ENCODE data around the gene COL15A1. TPM values are rescaled to one million over a fixed set of nuclear protein-coding genes. Genes with fewer than 3 reads are reported as not detected.

COL15A1 gene
- total RNA-seq, 1 donor from 2014 or later: 15.0 TPM

DNA sequence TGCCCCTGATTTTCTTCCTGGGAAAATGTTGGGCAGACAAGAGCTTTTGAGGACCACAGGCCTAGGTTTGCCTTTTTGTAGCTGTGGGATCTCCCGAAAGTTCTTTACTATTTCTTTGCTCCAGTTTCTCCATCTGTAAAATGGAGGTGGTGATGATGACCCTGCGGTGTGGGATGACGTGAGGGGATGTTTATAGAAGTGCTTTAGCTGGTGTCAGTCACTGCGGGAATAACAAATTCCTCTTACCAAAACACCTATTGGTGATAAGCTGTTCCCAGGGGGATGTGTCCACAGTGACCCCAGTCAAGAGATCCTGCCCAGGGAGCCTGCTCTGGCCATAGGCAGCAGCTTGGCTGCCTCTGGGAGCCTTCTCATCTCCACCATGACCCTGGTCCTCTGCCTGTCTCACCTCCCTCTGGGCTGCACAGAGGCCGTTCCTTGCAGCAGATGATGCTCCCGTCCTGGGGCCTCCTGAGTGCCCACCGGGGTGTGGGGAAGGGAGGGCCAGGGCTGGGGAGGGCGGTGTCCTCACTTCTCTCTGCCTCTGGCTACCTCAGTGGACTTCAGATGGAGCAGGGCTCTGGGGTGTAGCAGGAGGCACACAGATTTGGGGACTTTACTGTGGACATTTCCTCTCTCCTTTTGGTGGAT is 77.2 kb downstream of the COL15A1 start:
- Histone ChIP-seq H3K27ac (peak overlapping the region; percentile 75), H3K36me3 (no peaks in the 10 kb centered on the region), H3K4me3 (no peak overlapping the region), H3K4me1 (no peaks in the 10 kb centered on the region), H3K9me3 (no peaks in the 10 kb centered on the region), H3K27me3 (no peaks in the 10 kb centered on the region)
- peak in 1 of 2 donors; percentile 76 for DNase-seq (ENCODE audit: extremely low spot score in 2 of 2)
- no peak for TF ChIP-seq POLR2AphosphoS5 (IDR thresholded peaks at IDR 0.05; ENCODE audit: insufficient read depth in 1 of 2, low read depth in 1 of 2)
- intact Hi-C loops (cut with DNase I): no loop called here

DNA sequence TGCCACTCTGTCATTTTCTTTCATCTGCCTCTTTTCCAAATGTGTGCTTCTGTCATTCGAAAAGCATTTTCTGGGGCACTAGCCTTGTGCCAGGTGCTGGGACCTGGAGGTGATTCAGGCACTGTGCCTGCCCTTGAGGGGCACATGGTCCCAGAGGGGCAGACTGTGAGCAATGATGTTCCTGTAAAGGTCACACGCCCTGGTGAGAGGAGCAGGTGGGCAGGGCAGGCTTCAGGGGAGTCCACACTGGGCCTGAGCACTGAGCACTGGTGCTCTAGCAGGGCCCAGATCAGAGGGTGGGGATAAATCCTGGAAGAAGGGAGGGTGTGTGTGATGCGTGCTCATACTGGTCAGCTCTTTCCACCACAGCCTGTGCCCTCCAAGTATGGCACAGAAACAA is 77.8 kb downstream of the COL15A1 start:
- peak in 1 of 2 donors; percentile 74 for DNase-seq (ENCODE audit: extremely low spot score in 2 of 2)
- intact Hi-C loops (cut with DNase I): no loop called here
- H3K4me3 ChIP-seq: no peak overlapping the region
- H3K4me1 ChIP-seq: no peaks in the 10 kb centered on the region
- H3K9me3 ChIP-seq: no peaks in the 10 kb centered on the region
- H3K27me3 ChIP-seq: no peaks in the 10 kb centered on the region
- no peak overlapping the region for H3K27ac ChIP-seq
- TF ChIP-seq, protein P1, sequence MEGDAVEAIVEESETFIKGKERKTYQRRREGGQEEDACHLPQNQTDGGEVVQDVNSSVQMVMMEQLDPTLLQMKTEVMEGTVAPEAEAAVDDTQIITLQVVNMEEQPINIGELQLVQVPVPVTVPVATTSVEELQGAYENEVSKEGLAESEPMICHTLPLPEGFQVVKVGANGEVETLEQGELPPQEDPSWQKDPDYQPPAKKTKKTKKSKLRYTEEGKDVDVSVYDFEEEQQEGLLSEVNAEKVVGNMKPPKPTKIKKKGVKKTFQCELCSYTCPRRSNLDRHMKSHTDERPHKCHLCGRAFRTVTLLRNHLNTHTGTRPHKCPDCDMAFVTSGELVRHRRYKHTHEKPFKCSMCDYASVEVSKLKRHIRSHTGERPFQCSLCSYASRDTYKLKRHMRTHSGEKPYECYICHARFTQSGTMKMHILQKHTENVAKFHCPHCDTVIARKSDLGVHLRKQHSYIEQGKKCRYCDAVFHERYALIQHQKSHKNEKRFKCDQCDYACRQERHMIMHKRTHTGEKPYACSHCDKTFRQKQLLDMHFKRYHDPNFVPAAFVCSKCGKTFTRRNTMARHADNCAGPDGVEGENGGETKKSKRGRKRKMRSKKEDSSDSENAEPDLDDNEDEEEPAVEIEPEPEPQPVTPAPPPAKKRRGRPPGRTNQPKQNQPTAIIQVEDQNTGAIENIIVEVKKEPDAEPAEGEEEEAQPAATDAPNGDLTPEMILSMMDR (IDR thresholded peaks at IDR 0.05): no peak
- no peak for TF ChIP-seq POLR2AphosphoS5 (IDR thresholded peaks at IDR 0.05; ENCODE audit: insufficient read depth in 1 of 2, low read depth in 1 of 2)
- no peak for TF ChIP-seq POLR2A (IDR thresholded peaks at IDR 0.05)
- peaks cover 0 to 3% of the 10 kb centered on the region in 2 donors for H3K36me3 ChIP-seq

DNA sequence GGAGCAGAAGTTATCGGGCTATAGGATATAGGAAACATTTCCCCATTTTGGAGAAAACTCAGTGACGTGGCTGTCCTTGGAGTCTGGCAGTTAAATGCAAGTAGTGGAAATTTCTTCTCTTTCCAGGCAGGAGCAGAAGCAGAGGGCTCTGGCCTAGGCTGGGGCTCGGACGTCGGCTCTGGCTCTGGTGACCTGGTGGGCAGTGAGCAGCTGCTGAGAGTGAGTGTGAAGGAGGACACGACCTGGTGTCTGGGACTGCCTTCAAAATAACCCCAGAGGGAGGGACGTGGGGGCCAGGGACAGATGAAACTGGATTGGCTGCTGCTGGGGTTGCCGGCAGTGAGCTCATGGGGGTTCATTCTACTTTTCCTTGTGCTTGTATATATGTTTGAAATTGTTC is 79.5 kb downstream of the COL15A1 start:
- TF ChIP-seq POLR2A (IDR thresholded peaks at IDR 0.05) (no peak), POLR2AphosphoS5 (IDR thresholded peaks at IDR 0.05; ENCODE audit: insufficient read depth in 1 of 2, low read depth in 1 of 2) (no peak)
- TF ChIP-seq, protein P1 (IDR thresholded peaks at IDR 0.05): no peak
- H3K27me3 ChIP-seq: no peaks in the 10 kb centered on the region
- no peak for DNase-seq (ENCODE audit: extremely low spot score in 2 of 2)
- H3K27ac ChIP-seq: no peak overlapping the region
- peaks cover 0 to 3% of the 10 kb centered on the region in 2 donors for H3K36me3 ChIP-seq
- H3K4me1 ChIP-seq: no peaks in the 10 kb centered on the region
- H3K9me3 ChIP-seq: no peaks in the 10 kb centered on the region
- intact Hi-C loops (cut with DNase I): no loop called here
- H3K4me3 ChIP-seq: no peak overlapping the region

DNA sequence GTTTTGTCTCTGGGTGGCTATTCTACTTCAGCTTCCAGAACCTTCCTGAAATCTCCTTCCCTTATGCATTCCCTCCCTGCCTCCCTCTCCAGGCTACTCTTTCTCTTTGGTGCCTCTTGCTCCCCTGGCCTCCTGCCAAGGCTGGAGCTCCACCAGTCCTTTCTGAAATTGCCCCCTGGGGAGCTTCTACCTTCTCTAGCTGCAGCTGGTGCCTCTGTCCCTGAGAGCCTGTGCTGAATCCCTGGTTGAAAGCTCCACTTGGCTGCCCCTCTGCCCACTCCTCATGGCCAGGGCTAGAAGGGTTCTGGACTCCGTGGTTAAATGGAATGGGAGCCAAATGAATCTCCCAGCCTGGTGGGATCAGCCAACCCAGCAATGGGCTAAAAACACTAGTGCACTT is 80.1 kb downstream of the COL15A1 start:
- Histone ChIP-seq H3K27me3 (no peaks in the 10 kb centered on the region), H3K9me3 (no peaks in the 10 kb centered on the region), H3K4me3 (no peak overlapping the region), H3K4me1 (no peaks in the 10 kb centered on the region), H3K27ac (no peak overlapping the region), H3K36me3 (peaks cover 0 to 3% of the 10 kb centered on the region in 2 donors)
- TF ChIP-seq, protein P1 (IDR thresholded peaks at IDR 0.05): no peak
- no peak for TF ChIP-seq POLR2AphosphoS5 (IDR thresholded peaks at IDR 0.05; ENCODE audit: insufficient read depth in 1 of 2, low read depth in 1 of 2)
- TF ChIP-seq POLR2A (IDR thresholded peaks at IDR 0.05): no peak
- DNase-seq (ENCODE audit: extremely low spot score in 2 of 2): no peak
- intact Hi-C loops (cut with DNase I): no loop called here

DNA sequence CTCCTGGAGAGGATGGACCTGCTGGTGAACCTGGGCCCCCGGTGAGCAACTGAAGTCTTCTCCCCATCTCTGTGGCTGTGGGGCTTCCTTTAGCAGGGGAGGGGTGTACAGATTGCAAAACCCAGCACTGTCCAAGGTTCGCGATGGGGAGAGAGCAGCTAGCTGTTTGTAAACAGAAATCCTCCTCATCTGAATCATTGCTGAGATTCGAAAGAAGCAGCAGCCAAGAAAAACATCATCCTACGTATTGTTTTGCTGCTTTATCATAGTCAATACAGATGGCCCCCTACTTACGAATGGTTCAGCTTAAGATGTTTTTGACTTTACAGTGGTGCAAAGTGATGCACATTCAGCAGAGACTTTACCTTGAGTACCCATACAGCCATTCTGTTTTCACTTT is 81.3 kb downstream of the COL15A1 start:
- intact Hi-C loops (cut with DNase I): no loop called here
- Histone ChIP-seq H3K9me3 (no peaks in the 10 kb centered on the region), H3K4me3 (no peak overlapping the region), H3K4me1 (no peaks in the 10 kb centered on the region), H3K36me3 (peaks cover 0 to 3% of the 10 kb centered on the region in 2 donors), H3K27ac (no peak overlapping the region), H3K27me3 (no peaks in the 10 kb centered on the region)
- peak in 1 of 2 donors; percentile 82 for DNase-seq (ENCODE audit: extremely low spot score in 2 of 2)
- TF ChIP-seq, protein P1 (IDR thresholded peaks at IDR 0.05): no peak
- TF ChIP-seq POLR2AphosphoS5 (IDR thresholded peaks at IDR 0.05; ENCODE audit: insufficient read depth in 1 of 2, low read depth in 1 of 2) (no peak), POLR2A (IDR thresholded peaks at IDR 0.05) (no peak)
